Measurements from ENCODE around the gene ATG16L2.
"Not testable (repeated sequence)": the region's sequence is repeated elsewhere in the genome, so short reads cannot be mapped to it uniquely, and the experiment has no call there.

Gene ATG16L2

GRCh38 chr11:72817966-72818365 is 3.8 kb downstream of the ATG16L2 start:
- DNase-seq: no peak
- in situ Hi-C loops (cut with HindIII; ENCODE audit: low pct_ligation_motif_present, low pct_unique_long_range_greater_than_20kb, low sequenced_read_pairs): loop anchor here (10.0 kb wide), 1 partner anchor 63 kb away; the partner anchor contains the start of gene ARAP1

- no peak for DNase-seq
- in situ Hi-C loops (cut with HindIII; ENCODE audit: low pct_ligation_motif_present, low pct_unique_long_range_greater_than_20kb, low sequenced_read_pairs): loop anchor here (10.0 kb wide), 1 partner anchor 64 kb away; the partner anchor contains the start of gene ARAP1
Measured at GRCh38 chr11:72818971-72819370, 4.8 kb downstream of the ATG16L2 start.

GRCh38 chr11:72820439-72821139 is 6.4 kb downstream of the ATG16L2 start:
- DNase-seq: no peak
- in situ Hi-C loops (cut with HindIII; ENCODE audit: low pct_ligation_motif_present, low pct_unique_long_range_greater_than_20kb, low sequenced_read_pairs): no loop called here

- in situ Hi-C loops (cut with HindIII; ENCODE audit: low pct_ligation_motif_present, low pct_unique_long_range_greater_than_20kb, low sequenced_read_pairs): no loop called here
- DNase-seq: no peak
Measured at GRCh38 chr11:72821221-72821919, 7.2 kb downstream of the ATG16L2 start.

- in situ Hi-C loops (cut with HindIII; ENCODE audit: low pct_ligation_motif_present, low pct_unique_long_range_greater_than_20kb, low sequenced_read_pairs): no loop called here
- DNase-seq: peak; percentile 87
Measured at GRCh38 chr11:72821920-72822799, 7.9 kb downstream of the ATG16L2 start.

GRCh38 chr11:72823105-72823804 is 9.0 kb downstream of the ATG16L2 start:
- in situ Hi-C loops (cut with HindIII; ENCODE audit: low pct_ligation_motif_present, low pct_unique_long_range_greater_than_20kb, low sequenced_read_pairs): no loop called here
- no peak for DNase-seq

- in situ Hi-C loops (cut with HindIII; ENCODE audit: low pct_ligation_motif_present, low pct_unique_long_range_greater_than_20kb, low sequenced_read_pairs): no loop called here
- no peak for DNase-seq
Measured at GRCh38 chr11:72824020-72824419, 9.8 kb downstream of the ATG16L2 start.

- DNase-seq: no peak
- in situ Hi-C loops (cut with HindIII; ENCODE audit: low pct_ligation_motif_present, low pct_unique_long_range_greater_than_20kb, low sequenced_read_pairs): no loop called here
Measured at GRCh38 chr11:72824811-72825505, 10.7 kb downstream of the ATG16L2 start.

GRCh38 chr11:72825661-72826060 is 11.4 kb downstream of the ATG16L2 start:
- in situ Hi-C loops (cut with HindIII; ENCODE audit: low pct_ligation_motif_present, low pct_unique_long_range_greater_than_20kb, low sequenced_read_pairs): no loop called here
- no peak for DNase-seq

GRCh38 chr11:72826191-72826941 is 12.2 kb downstream of the ATG16L2 start:
- no peak for DNase-seq
- in situ Hi-C loops (cut with HindIII; ENCODE audit: low pct_ligation_motif_present, low pct_unique_long_range_greater_than_20kb, low sequenced_read_pairs): no loop called here

- no peak for DNase-seq
- in situ Hi-C loops (cut with HindIII; ENCODE audit: low pct_ligation_motif_present, low pct_unique_long_range_greater_than_20kb, low sequenced_read_pairs): no loop called here
Measured at GRCh38 chr11:72826942-72827480, 12.8 kb downstream of the ATG16L2 start.

- DNase-seq; in situ Hi-C loops (cut with HindIII; ENCODE audit: low pct_ligation_motif_present, low pct_unique_long_range_greater_than_20kb, low sequenced_read_pairs): not testable (repeated sequence)
Measured at GRCh38 chr11:72827656-72828055, 13.4 kb downstream of the ATG16L2 start.

GRCh38 chr11:72828081-72828567 is 13.9 kb downstream of the ATG16L2 start:
- DNase-seq: no peak
- in situ Hi-C loops (cut with HindIII; ENCODE audit: low pct_ligation_motif_present, low pct_unique_long_range_greater_than_20kb, low sequenced_read_pairs): no loop called here

- no peak for DNase-seq
- in situ Hi-C loops (cut with HindIII; ENCODE audit: low pct_ligation_motif_present, low pct_unique_long_range_greater_than_20kb, low sequenced_read_pairs): no loop called here
Measured at GRCh38 chr11:72828692-72829101, 14.5 kb downstream of the ATG16L2 start.

GRCh38 chr11:72829178-72829577 is 15.0 kb downstream of the ATG16L2 start:
- in situ Hi-C loops (cut with HindIII; ENCODE audit: low pct_ligation_motif_present, low pct_unique_long_range_greater_than_20kb, low sequenced_read_pairs): no loop called here
- DNase-seq: no peak

- in situ Hi-C loops (cut with HindIII; ENCODE audit: low pct_ligation_motif_present, low pct_unique_long_range_greater_than_20kb, low sequenced_read_pairs): no loop called here
- DNase-seq: no peak
Measured at GRCh38 chr11:72829884-72830533, 15.8 kb downstream of the ATG16L2 start.

Measured in ACHN (cell line).